ENCODE data around the gene TMTC4.

- no peak for TF ChIP-seq CTCF (IDR thresholded peaks at IDR 0.05)
- TF ChIP-seq POLR2A (IDR thresholded peaks at IDR 0.05), result no peak
Measured at GRCh38 chr13:100689191-100689590, 14.6 kb upstream of the TMTC4 start.
